ENCODE measurements around the gene FBXW4. TPM values are rescaled to one million over a fixed set of nuclear protein-coding genes. Genes with fewer than 3 reads are reported as not detected.

Gene FBXW4
- total RNA-seq, 4 donors from 2014 or later = 45.1 to 94.7 (median 64.3) TPM

DNA sequence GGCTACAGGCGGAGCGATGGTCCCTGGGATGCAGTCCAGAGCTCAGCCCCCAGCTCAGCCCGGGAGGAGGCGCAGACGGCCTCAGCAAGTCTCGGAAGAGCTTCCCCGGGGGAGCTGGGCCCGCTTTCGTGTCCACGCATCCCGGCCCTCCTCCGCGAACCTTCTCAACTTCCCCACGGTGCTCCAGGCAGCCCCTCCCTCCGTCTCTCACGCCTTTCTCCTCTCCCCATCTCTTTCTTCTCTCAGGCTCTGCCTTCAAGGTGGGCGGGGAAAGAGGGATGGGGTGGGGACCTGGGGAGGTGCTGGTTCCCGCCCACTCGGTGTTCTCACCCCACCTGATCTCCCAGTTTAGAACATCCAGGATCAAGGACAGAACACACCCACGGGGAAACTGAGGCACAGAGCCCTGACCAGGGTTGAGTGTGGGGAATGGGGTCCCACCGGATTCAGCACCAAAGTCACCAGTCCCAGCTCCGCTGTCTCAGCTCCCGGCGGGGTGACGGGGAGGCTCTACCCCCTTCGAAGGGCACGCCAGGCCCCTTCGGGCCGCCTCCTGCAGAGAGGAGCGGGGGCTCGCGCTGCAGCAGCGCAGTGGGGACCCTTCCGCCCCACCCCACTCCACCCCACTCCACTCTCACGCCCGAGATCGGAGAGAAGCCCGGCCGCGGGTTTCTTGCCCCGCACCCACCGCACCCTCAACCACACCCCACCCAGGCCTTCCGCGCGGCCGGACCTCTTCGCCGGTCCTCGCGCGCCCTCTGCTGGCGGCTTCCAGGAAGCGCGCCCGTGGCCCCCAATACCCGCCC is 125.1 kb downstream of the FBXW4 start:
- intact Hi-C loops (cut with DNase I; ENCODE audit: low total_unique reads) = loop anchor here (5.0 kb wide), 1 partner anchor 353 kb away; no protein-coding TSS in a partner anchor
- peak; percentile 64 to 77 for DNase-seq
- Histone ChIP-seq H3K4me1 (peaks cover 0 to 15% of the 10 kb centered on the region in 2 donors), H3K36me3 (no peaks in the 10 kb centered on the region), H3K4me3 (peak overlapping the region; percentile 31 to 34), H3K9me3 (peaks cover 0 to 8% of the 10 kb centered on the region in 2 donors), H3K27ac (no peak overlapping the region), H3K27me3 (peaks cover 16 to 35% of the 10 kb centered on the region in 2 donors)
- TF ChIP-seq CTCF (IDR thresholded peaks at IDR 0.05) (peak; percentile 84 to 98 (median 88)), POLR2A (IDR thresholded peaks at IDR 0.05) (no peak)

- H3K9me3 ChIP-seq = peaks cover 0 to 8% of the 10 kb centered on the region in 2 donors
- intact Hi-C loops (cut with DNase I; ENCODE audit: low total_unique reads) = loop anchor here (5.0 kb wide), 1 partner anchor 352 kb away; no protein-coding TSS in a partner anchor
- no peak overlapping the region for H3K4me3 ChIP-seq
- peaks cover 16 to 37% of the 10 kb centered on the region in 2 donors for H3K27me3 ChIP-seq
- peaks cover 0 to 15% of the 10 kb centered on the region in 2 donors for H3K4me1 ChIP-seq
- TF ChIP-seq CTCF (IDR thresholded peaks at IDR 0.05) = no peak
- no peak for TF ChIP-seq POLR2A (IDR thresholded peaks at IDR 0.05)
- no peak overlapping the region for H3K27ac ChIP-seq
- no peaks in the 10 kb centered on the region for H3K36me3 ChIP-seq
- no peak for DNase-seq
These were observed 125.7 kb downstream of the FBXW4 start for GRCh38 chr10:101569323-101569621.

DNA sequence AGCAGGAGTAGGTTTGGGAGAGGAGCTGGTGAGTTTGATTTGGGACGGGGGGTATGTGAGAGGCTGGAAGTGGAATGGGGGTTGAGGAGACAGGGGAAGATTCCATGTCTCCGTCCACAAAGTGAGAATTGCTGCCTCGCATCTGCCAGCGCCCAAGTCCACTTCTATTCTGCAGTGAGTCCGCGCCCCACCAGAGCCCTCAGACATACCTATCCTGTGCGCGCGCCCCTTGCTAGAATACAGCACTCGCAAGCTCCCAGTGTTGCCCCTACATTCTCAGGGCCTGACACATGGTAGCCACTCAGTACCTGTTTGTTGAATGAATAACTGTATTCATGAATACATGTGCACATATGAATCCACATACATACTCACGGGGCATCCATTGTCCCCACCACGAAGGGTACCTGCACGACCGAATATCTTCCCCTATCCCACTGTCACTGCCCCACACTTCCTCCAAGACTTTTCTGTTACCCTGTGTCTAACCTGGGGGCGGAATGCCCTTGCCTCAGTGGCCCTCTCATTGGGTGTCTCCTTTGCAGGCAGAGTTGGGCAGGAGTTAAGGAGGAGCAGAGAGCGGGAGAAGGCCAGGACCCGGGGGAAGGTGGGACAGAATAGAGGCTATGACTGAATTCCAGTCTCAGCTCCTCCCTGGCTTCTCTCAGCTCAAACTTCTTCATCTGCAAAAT is 126.8 kb downstream of the FBXW4 start:
- TF ChIP-seq POLR2A (IDR thresholded peaks at IDR 0.05) (no peak), CTCF (IDR thresholded peaks at IDR 0.05) (no peak)
- H3K27ac ChIP-seq = no peak overlapping the region
- H3K36me3 ChIP-seq = no peaks in the 10 kb centered on the region
- H3K27me3 ChIP-seq = peaks cover 16 to 37% of the 10 kb centered on the region in 2 donors
- no peak overlapping the region for H3K4me3 ChIP-seq
- intact Hi-C loops (cut with DNase I; ENCODE audit: low total_unique reads) = loop anchor here (5.0 kb wide), 1 partner anchor 351 kb away; no protein-coding TSS in a partner anchor
- DNase-seq = no peak
- H3K9me3 ChIP-seq = peaks cover 0 to 8% of the 10 kb centered on the region in 2 donors
- peaks cover 0 to 15% of the 10 kb centered on the region in 2 donors for H3K4me1 ChIP-seq

DNA sequence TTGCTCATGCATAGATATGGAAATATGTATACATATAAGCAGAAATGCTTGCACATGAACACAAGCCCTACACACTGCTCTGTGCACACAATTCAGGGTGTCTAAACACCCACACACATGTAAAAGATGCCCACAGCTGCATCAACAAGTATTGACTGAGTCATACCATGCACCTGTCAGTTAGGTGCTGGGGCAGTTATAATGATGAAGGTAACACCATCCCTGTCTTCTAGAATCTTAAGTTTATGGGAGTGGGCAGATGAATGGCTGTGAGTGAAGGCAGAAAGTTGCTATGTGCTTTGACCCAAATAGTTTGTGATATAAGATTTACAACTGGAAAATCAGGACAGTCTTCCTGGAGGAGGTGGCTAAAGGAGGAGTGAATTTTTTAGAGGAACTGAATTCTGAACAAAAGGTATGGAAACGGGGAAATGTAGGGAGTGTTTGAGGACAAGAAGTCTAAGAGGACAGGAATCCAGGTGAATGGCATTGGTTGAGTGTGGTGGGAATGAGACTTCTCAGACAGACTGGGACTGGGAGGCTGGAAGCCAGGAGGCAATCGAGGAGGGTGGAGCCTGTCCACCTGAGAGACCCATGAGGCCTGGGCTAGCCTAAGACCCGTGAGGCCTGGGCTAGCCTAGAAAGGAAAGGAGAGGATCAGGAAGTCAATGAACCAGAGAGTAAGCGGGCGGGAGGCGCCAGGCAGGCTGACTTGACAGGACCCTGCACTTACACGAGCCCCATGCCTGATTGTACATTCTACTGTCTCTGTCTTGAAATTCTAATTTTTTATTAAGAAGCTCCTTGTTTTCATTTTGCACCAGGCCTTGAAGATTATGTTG is 127.6 kb downstream of the FBXW4 start:
- H3K4me1 ChIP-seq = peaks cover 0 to 15% of the 10 kb centered on the region in 2 donors
- H3K9me3 ChIP-seq = peaks cover 0 to under 1% of the 10 kb centered on the region in 2 donors
- peaks cover 16 to 37% of the 10 kb centered on the region in 2 donors for H3K27me3 ChIP-seq
- no peaks in the 10 kb centered on the region for H3K36me3 ChIP-seq
- DNase-seq = peak in 1 of 2 donors; percentile 1
- no peak for TF ChIP-seq POLR2A (IDR thresholded peaks at IDR 0.05)
- no peak for TF ChIP-seq CTCF (IDR thresholded peaks at IDR 0.05)
- H3K27ac ChIP-seq = no peak overlapping the region
- no peak overlapping the region for H3K4me3 ChIP-seq
- intact Hi-C loops (cut with DNase I; ENCODE audit: low total_unique reads) = loop anchor here (5.0 kb wide), 1 partner anchor 350 kb away; no protein-coding TSS in a partner anchor

All from uterus (tissue), 4 donors.